ENCODE data around the gene LTN1. TPM values are rescaled to one million over a fixed set of nuclear protein-coding genes. Genes with fewer than 3 reads are reported as not detected.
A peak's percentile ranks its signal among the peaks of the same experiment; 100 is the strongest.

The LTN1 gene
- total and polyA plus RNA-seq, 4 donors = 4.5 to 46.9 (median 12.0) TPM

DNA sequence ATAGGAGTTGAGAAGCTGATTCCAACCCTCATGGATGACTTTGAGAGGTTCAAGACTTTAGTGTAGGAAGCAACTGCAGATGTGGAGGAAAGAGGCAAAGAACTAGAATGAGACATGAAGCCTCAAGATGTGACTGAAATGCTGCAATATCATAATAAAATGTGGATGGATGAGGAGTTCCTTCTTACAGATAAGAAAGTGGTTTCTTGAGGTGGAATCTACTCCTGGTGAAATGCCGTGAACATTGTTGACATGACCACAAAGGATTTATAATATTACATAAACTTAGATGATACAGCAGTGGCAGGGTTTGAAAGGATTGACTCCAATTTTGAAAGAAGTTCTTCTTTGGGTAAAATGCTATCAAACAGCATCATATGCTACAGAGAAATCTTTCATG lies 28.8 kb downstream of the LTN1 start:
- Histone ChIP-seq H3K9ac (ENCODE audit: insufficient read depth in 1 of 2, low read length in 2 of 2) (no peak overlapping the region), H3K9me3 (ENCODE audit: control insufficient read depth in 4 of 4, insufficient read depth in 3 of 4, low read length in 3 of 4) (no peaks in the 10 kb centered on the region), H3K27me3 (ENCODE audit: control insufficient read depth in 3 of 3, insufficient read depth in 3 of 3, low read length in 2 of 3) (no peaks in the 10 kb centered on the region), H3K27ac (ENCODE audit: low read depth in 1 of 2, low read length in 1 of 2) (no peak overlapping the region), H3K4me3 (no peak overlapping the region), H3K36me3 (ENCODE audit: control insufficient read depth in 4 of 4, insufficient read depth in 4 of 4, low read length in 4 of 4) (peaks cover 15 to 53% (median 34%) of the 10 kb centered on the region in 4 donors), H3K4me1 (ENCODE audit: control insufficient read depth in 5 of 5, insufficient read depth in 5 of 5, low read length in 5 of 5) (no peaks in the 10 kb centered on the region)
- WGBS, 2 donors = 93 to 96% methylated on average over 1 of the region's 1 CpG
- TF ChIP-seq, protein P1, sequence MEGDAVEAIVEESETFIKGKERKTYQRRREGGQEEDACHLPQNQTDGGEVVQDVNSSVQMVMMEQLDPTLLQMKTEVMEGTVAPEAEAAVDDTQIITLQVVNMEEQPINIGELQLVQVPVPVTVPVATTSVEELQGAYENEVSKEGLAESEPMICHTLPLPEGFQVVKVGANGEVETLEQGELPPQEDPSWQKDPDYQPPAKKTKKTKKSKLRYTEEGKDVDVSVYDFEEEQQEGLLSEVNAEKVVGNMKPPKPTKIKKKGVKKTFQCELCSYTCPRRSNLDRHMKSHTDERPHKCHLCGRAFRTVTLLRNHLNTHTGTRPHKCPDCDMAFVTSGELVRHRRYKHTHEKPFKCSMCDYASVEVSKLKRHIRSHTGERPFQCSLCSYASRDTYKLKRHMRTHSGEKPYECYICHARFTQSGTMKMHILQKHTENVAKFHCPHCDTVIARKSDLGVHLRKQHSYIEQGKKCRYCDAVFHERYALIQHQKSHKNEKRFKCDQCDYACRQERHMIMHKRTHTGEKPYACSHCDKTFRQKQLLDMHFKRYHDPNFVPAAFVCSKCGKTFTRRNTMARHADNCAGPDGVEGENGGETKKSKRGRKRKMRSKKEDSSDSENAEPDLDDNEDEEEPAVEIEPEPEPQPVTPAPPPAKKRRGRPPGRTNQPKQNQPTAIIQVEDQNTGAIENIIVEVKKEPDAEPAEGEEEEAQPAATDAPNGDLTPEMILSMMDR (IDR thresholded peaks at IDR 0.05; ENCODE audit: control extremely low read depth, extremely low read depth) = no peak
- ATAC-seq (ENCODE audit: insufficient read depth, low FRiP score) = no peak
- DNase-seq = no peak

DNA sequence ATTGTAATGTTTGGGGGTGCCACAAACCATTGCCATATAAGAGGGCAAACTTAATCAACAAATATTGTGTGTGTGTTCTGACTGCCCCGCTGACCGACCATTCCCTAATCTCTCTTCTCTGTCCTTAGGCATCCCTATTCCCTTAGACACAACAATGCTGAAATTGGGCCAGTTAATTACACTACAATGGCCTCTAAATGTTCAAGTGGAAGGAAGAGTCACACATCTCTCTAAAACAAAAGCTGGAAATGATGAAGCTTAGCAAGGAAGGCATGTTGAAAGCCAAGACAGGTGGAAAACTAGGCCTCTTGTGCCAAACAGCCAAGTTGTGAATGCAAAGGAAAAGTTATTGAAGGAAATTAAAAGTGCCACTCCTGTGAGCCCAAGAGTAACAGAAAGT lies 30.2 kb downstream of the LTN1 start:
- H3K4me3 ChIP-seq = no peak overlapping the region
- H3K36me3 ChIP-seq (ENCODE audit: control insufficient read depth in 4 of 4, insufficient read depth in 4 of 4, low read length in 4 of 4) = peaks cover 10 to 49% (median 37%) of the 10 kb centered on the region in 4 donors
- ATAC-seq (ENCODE audit: insufficient read depth, low FRiP score) = no peak
- TF ChIP-seq, protein P1 (IDR thresholded peaks at IDR 0.05; ENCODE audit: control extremely low read depth, extremely low read depth) = no peak
- no peak overlapping the region for H3K9ac ChIP-seq (ENCODE audit: insufficient read depth in 1 of 2, low read length in 2 of 2)
- no peaks in the 10 kb centered on the region for H3K4me1 ChIP-seq (ENCODE audit: control insufficient read depth in 5 of 5, insufficient read depth in 5 of 5, low read length in 5 of 5)
- no peaks in the 10 kb centered on the region for H3K9me3 ChIP-seq (ENCODE audit: control insufficient read depth in 4 of 4, insufficient read depth in 3 of 4, low read length in 3 of 4)
- DNase-seq = no peak
- 82 to 87% methylated on average over 2 of the region's 2 CpGs for WGBS, 2 donors
- peak overlapping the region in 1 of 2 donors; percentile 45 for H3K27ac ChIP-seq (ENCODE audit: low read depth in 1 of 2, low read length in 1 of 2)
- no peaks in the 10 kb centered on the region for H3K27me3 ChIP-seq (ENCODE audit: control insufficient read depth in 3 of 3, insufficient read depth in 3 of 3, low read length in 2 of 3)

DNA sequence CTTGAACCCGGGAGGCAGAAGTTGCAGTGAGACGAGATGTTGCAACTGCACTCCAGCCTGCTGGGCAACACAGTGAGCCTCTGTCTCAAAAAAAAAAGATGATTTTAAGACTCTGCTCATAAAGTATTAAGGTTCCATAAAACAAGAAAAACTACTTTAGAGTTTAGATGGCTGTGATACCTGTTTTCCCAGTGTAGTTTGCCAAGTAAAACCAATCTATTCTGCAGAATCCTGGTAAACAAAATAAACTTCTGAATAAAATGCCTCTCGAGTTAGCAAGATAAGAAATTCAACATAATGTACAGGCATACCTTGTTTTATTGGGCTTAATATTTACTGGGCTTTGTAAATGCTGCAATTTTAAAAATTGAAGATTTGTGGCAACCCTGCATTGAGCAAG lies 30.8 kb downstream of the LTN1 start:
- Histone ChIP-seq H3K27me3 (ENCODE audit: control insufficient read depth in 3 of 3, insufficient read depth in 3 of 3, low read length in 2 of 3) (no peaks in the 10 kb centered on the region), H3K4me3 (no peak overlapping the region), H3K36me3 (ENCODE audit: control insufficient read depth in 4 of 4, insufficient read depth in 4 of 4, low read length in 4 of 4) (peaks cover 6 to 46% (median 34%) of the 10 kb centered on the region in 4 donors), H3K27ac (ENCODE audit: low read depth in 1 of 2, low read length in 1 of 2) (no peak overlapping the region), H3K9ac (ENCODE audit: insufficient read depth in 1 of 2, low read length in 2 of 2) (no peak overlapping the region), H3K9me3 (ENCODE audit: control insufficient read depth in 4 of 4, insufficient read depth in 3 of 4, low read length in 3 of 4) (no peaks in the 10 kb centered on the region), H3K4me1 (ENCODE audit: control insufficient read depth in 5 of 5, insufficient read depth in 5 of 5, low read length in 5 of 5) (no peaks in the 10 kb centered on the region)
- ATAC-seq (ENCODE audit: insufficient read depth, low FRiP score) (no peak), DNase-seq (peak in 1 of 3 donors; percentile 5)
- WGBS, 2 donors = 83% methylated on average over 3 of the region's 3 CpGs
- TF ChIP-seq, protein P1 (IDR thresholded peaks at IDR 0.05; ENCODE audit: control extremely low read depth, extremely low read depth) = no peak

DNA sequence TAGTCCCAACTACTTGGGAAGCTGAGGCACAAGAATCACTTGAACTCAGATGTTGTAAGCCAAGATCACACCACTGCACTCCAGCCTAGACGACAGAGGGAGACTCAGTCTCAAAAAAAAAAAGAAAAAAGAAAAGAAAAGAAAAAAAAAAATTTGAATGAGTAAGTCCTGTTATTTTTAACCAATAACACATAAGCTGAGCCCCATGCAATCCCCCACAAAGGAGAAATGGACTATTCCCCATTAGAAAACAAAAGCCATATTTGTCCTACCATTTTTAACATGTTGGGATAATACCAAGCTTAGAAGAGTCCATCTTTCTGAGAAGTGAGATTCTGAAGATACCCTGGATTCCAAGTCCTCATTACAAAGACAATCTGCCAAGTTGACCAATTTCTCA lies 32.4 kb downstream of the LTN1 start:
- DNase-seq (no peak), ATAC-seq (ENCODE audit: insufficient read depth, low FRiP score) (no peak)
- TF ChIP-seq, protein P1 (IDR thresholded peaks at IDR 0.05; ENCODE audit: control extremely low read depth, extremely low read depth) = no peak
- WGBS, 2 donors = 97 to 100% methylated on average over 1 of the region's 1 CpG
- no peaks in the 10 kb centered on the region for H3K4me1 ChIP-seq (ENCODE audit: control insufficient read depth in 5 of 5, insufficient read depth in 5 of 5, low read length in 5 of 5)
- no peak overlapping the region for H3K27ac ChIP-seq (ENCODE audit: low read depth in 1 of 2, low read length in 1 of 2)
- H3K4me3 ChIP-seq = no peak overlapping the region
- peaks cover 3 to 41% (median 27%) of the 10 kb centered on the region in 4 donors for H3K36me3 ChIP-seq (ENCODE audit: control insufficient read depth in 4 of 4, insufficient read depth in 4 of 4, low read length in 4 of 4)
- no peaks in the 10 kb centered on the region for H3K9me3 ChIP-seq (ENCODE audit: control insufficient read depth in 4 of 4, insufficient read depth in 3 of 4, low read length in 3 of 4)
- no peaks in the 10 kb centered on the region for H3K27me3 ChIP-seq (ENCODE audit: control insufficient read depth in 3 of 3, insufficient read depth in 3 of 3, low read length in 2 of 3)
- H3K9ac ChIP-seq (ENCODE audit: insufficient read depth in 1 of 2, low read length in 2 of 2) = no peak overlapping the region

Measured in lung (tissue), 12 donors.